Activated CD8-positive, alpha-beta memory T cell treated with anti-CD3 and anti-CD28 coated beads, Interleukin-2, amount 10 ng/mL, durations not matched to agents 7 days and 5 days (primary cell): ENCODE data around the gene IGSF10. TPM values are rescaled to one million over a fixed set of nuclear protein-coding genes. Genes with fewer than 3 reads are reported as not detected.
"Not testable (repeated sequence)": the region's sequence is repeated elsewhere in the genome, so short reads cannot be mapped to it uniquely, and the experiment has no call there.

Source experiments
- ATAC-seq: fragments of 150-1000 bp; cut with Tn5 transposase; one replicate; pipeline ENCODE4 v1.10.0; 2021; ENCODE audit warnings: moderate library complexity
- CTCF ChIA-PET: fragments of 350-600 bp; sonication (Branson Sonifier 250); formaldehyde crosslinking; loops from one replicate; lab custom pipeline; 2021; ENCODE audit warnings: antibody characterized with exemption; lab: Charles Lee
- DNase-seq: peaks from one replicate; pipeline ENCODE4 v3.0.0-alpha.2; 2020
- H3K27ac Mint-ChIP-seq: one replicate; pipeline ENCODE4 v1.8.0; 2021; ENCODE audit warnings: mild to moderate bottlenecking, mixed read lengths
- H3K27me3 Mint-ChIP-seq: one replicate; pipeline ENCODE4 v1.8.0; 2021; ENCODE audit warnings: mixed read lengths
- H3K36me3 Mint-ChIP-seq: one replicate; pipeline ENCODE4 v1.8.0; 2021; ENCODE audit warnings: mild to moderate bottlenecking, mixed read lengths
- H3K4me1 Mint-ChIP-seq: one replicate; pipeline ENCODE4 v1.8.0; 2021; ENCODE audit warnings: mixed read lengths
- H3K4me3 Mint-ChIP-seq: one replicate; pipeline ENCODE4 v1.8.0; 2021; ENCODE audit warnings: mild to moderate bottlenecking, moderate library complexity, mixed read lengths
- H3K9me3 Mint-ChIP-seq: one replicate; pipeline ENCODE4 v1.8.0; 2022; ENCODE audit warnings: low read depth, mixed read lengths
- total RNA-seq, 2 experiments: library from RNA; stranded (reverse); gene quantifications; one replicate each; pipeline ENCODE4 v1.2.3, GENCODE V29; 2021

Gene IGSF10, protein sequence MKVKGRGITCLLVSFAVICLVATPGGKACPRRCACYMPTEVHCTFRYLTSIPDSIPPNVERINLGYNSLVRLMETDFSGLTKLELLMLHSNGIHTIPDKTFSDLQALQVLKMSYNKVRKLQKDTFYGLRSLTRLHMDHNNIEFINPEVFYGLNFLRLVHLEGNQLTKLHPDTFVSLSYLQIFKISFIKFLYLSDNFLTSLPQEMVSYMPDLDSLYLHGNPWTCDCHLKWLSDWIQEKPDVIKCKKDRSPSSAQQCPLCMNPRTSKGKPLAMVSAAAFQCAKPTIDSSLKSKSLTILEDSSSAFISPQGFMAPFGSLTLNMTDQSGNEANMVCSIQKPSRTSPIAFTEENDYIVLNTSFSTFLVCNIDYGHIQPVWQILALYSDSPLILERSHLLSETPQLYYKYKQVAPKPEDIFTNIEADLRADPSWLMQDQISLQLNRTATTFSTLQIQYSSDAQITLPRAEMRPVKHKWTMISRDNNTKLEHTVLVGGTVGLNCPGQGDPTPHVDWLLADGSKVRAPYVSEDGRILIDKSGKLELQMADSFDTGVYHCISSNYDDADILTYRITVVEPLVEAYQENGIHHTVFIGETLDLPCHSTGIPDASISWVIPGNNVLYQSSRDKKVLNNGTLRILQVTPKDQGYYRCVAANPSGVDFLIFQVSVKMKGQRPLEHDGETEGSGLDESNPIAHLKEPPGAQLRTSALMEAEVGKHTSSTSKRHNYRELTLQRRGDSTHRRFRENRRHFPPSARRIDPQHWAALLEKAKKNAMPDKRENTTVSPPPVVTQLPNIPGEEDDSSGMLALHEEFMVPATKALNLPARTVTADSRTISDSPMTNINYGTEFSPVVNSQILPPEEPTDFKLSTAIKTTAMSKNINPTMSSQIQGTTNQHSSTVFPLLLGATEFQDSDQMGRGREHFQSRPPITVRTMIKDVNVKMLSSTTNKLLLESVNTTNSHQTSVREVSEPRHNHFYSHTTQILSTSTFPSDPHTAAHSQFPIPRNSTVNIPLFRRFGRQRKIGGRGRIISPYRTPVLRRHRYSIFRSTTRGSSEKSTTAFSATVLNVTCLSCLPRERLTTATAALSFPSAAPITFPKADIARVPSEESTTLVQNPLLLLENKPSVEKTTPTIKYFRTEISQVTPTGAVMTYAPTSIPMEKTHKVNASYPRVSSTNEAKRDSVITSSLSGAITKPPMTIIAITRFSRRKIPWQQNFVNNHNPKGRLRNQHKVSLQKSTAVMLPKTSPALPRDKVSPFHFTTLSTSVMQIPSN (N-terminal part only)
- not detected for total RNA-seq

DNA sequence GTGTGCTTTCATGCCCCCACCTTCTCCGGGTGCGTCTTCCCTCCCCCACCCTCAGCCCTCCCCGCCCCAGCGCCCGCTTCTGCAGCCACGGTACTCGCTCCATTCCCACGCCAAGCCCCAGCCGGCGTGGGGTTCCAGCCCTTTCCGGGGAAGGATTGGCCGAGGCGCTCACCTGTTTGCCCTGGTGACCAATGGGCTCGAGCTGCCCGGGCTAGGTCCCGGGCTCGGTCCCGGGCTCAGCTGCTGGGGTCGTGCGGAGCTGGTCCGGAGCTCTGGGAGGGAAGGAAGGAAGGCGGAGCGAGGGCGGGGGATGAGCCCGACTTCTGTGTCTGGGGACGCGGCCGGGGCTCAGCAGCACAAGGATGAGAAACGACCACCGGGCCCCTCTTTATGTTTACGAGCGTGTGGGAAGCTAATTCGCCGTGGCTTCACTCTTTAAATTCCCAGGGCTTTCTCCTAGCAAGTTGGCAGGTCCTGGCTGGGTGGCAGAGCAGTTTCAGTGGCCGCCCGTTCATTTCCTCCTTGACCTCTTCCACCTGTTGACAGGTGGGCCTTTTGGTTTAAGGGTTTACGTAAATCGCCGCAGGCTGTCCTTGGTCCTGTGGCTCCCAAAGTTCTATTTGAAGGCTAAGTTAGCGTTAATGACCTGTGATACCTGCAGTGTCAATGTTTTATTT, at the start of gene IGSF10:
IGSF10 (minus strand) TSS at position 288 of the 677 bp plus-strand sequence. CDS start 2,352 bp downstream, outside the sequence.
- H3K9me3 Mint-ChIP-seq, result no peaks in the 10 kb centered on the region

DNA sequence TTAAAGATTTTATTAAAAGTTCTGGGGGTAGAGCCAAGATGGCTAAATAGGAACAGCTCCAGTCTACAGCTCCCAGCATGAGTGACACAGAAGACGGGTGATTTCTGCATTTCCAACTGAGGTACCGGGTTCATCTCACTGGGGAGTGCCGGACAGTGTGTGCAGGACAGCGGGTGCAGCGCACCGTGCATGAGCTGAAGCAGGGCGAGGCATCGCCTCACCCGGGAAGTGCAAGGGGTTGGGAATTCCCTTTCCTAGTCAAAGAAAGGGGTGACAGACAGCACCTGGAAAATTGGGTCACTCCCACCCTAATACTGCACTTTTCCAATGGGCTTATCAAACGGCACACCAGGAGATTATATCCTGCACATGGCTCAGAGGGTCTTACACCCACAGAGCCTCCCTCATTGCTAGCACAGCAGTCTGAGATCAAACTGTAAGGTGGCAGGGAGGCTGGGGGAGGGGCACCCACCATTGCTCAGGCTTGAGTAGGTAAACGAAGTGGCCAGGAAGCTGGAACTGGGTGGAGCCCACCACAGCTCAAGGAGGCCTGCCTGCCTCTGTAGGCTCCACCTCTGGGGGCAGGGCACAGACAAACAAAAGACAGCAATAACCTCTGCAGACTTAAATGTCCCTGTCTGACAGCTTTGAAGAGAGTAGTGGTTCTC, 48.7 kb upstream of the IGSF10 start:
- H3K4me1 Mint-ChIP-seq, DNase-seq, ATAC-seq, H3K27me3 Mint-ChIP-seq, H3K9me3 Mint-ChIP-seq, H3K27ac Mint-ChIP-seq, H3K36me3 Mint-ChIP-seq, CTCF ChIA-PET, H3K4me3 Mint-ChIP-seq: not testable (repeated sequence)

More for the DNA sequence above, at the start of gene IGSF10:
- H3K27ac Mint-ChIP-seq, result no peak within 1 kb of the TSS
- H3K4me3 Mint-ChIP-seq, result no peak within 1 kb of the TSS
- ATAC-seq (no peak), DNase-seq (no peak)
- H3K4me1 Mint-ChIP-seq, result peaks cover 4% of the 10 kb centered on the region
- H3K27me3 Mint-ChIP-seq, result peaks cover 57% of the 10 kb centered on the region
- H3K36me3 Mint-ChIP-seq, result no peaks in the 10 kb centered on the region
- CTCF ChIA-PET, result interaction anchor here (1.3 kb wide), 1 partner anchor 27 kb away, joined by 3 read pairs; no protein-coding TSS in a partner anchor

DNA sequence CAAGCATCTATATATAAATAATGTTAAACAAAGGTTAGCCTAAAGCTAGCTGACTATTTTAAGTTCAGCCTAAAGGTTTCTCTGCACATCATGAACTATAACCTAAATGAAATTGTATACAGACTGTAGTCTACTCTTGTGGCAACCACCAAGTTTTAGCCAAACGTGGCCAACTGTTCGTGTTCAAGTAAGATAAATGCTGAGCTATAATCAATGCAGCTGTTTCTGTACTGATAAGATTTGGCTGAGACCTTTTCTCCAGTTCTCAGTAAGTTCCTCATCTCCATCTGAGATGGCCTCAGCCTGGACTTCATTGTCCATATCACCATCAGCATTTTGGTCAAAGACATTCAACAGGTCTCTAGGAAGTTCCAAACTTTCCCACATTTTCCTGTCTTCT, 43.7 kb upstream of the IGSF10 start:
- Mint-ChIP-seq H3K27ac (no peak overlapping the region), H3K4me3 (no peak overlapping the region), H3K27me3 (peaks cover 5% of the 10 kb centered on the region), H3K9me3 (no peaks in the 10 kb centered on the region), H3K4me1 (no peaks in the 10 kb centered on the region), H3K36me3 (no peaks in the 10 kb centered on the region)
- CTCF ChIA-PET, result no interaction called here
- DNase-seq (no peak), ATAC-seq (no peak)

DNA sequence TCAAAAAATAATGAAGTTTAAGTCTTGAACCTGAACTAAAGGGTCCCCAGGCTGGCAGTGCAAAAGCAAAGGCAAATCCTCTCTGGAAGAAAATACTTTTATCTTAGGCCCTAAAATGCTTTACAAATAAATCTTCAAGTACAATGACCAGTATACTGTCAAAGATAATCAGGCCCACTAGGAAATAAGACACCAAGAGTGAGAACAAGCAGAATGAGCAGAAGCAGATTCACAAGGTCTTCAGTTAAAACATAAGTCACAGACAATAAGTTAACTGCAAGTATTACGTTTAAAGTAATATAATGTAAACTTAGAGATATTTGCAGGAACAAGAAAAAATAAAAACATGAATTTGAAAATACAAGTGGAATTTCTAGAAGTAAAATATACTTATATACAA, 42.2 kb upstream of the IGSF10 start:
- Mint-ChIP-seq H3K36me3 (no peaks in the 10 kb centered on the region), H3K27me3 (peaks cover 6% of the 10 kb centered on the region), H3K4me3 (no peak overlapping the region), H3K9me3 (no peaks in the 10 kb centered on the region), H3K4me1 (no peaks in the 10 kb centered on the region), H3K27ac (no peak overlapping the region)
- no peak for ATAC-seq
- CTCF ChIA-PET, result no interaction called here
- DNase-seq, result no peak

DNA sequence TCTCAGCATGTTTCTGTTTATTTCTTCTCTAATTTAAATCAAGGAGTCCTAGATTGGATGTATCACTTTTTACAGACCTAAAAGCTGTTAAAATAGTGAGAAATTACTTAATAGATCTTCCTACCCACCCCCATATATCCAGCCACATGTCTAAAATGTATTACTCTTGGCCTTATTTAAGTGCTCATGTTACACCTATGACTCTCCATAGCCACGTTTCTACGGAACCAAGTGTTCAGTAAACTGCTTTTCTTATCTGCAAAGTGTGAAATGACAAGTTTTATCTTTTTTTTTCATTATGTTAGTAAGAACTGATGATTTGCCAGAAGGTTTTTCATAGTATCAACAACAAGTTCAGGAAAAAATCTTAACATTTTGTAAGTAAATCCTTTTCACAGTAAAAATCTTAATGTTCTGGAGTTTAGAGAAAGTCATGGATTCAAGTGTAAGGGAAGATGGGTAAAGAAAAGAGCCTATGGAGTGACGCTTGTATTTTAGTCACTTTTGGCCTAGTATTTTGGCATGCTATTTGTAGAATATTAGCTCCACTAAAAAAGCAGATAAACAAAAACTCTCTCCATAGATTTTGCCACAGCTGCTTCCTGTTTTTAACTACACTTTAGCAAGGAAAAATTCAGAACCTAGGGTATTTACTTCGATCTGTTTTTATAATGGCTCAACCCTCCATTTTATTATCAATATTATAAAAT, 41.2 kb upstream of the IGSF10 start:
- ATAC-seq (no peak), DNase-seq (no peak)
- H3K9me3 Mint-ChIP-seq, result no peaks in the 10 kb centered on the region
- no peak overlapping the region for H3K4me3 Mint-ChIP-seq
- peaks cover 8% of the 10 kb centered on the region for H3K27me3 Mint-ChIP-seq
- no peak overlapping the region for H3K27ac Mint-ChIP-seq
- no peaks in the 10 kb centered on the region for H3K36me3 Mint-ChIP-seq
- CTCF ChIA-PET, result no interaction called here
- H3K4me1 Mint-ChIP-seq, result no peaks in the 10 kb centered on the region

DNA sequence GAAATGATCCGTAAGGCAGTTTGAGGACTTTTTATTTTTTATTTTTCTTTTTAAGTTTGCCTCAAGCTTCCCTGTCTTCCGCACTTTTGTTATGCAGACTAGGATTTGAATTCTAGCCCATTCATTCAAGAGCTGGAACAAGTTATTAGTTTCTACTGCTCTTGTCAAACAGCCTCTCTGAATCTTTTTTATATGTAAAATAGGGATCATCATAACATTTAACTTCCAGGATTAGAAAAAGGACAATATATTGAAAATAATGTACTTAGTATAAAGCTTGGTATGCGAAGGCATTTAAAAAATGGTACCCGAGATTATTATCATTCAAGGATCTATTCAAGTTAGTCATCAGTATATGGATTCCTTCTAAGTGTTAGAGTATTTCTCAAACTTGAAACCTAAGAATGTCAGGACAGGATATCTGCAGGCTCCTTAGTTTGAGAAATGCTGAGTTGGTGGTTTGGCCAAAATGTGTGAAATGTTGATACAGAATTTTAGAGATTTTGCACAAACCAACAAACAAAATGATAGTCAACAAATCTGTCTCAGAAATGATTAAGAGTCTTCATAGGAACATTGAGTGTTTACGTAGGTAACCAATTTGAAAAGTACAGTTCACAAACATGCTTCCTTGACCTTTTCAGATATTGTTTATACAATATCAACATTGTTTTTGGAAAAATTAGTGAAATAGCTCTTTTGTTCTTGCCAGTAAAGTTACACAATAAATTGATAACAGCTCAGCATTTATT, 40.5 kb upstream of the IGSF10 start:
- ATAC-seq, result no peak
- no peak for DNase-seq
- H3K4me1 Mint-ChIP-seq, result no peaks in the 10 kb centered on the region
- H3K36me3 Mint-ChIP-seq, result no peaks in the 10 kb centered on the region
- CTCF ChIA-PET, result no interaction called here
- H3K27ac Mint-ChIP-seq, result no peak overlapping the region
- peaks cover 8% of the 10 kb centered on the region for H3K27me3 Mint-ChIP-seq
- no peak overlapping the region for H3K4me3 Mint-ChIP-seq
- no peaks in the 10 kb centered on the region for H3K9me3 Mint-ChIP-seq

DNA sequence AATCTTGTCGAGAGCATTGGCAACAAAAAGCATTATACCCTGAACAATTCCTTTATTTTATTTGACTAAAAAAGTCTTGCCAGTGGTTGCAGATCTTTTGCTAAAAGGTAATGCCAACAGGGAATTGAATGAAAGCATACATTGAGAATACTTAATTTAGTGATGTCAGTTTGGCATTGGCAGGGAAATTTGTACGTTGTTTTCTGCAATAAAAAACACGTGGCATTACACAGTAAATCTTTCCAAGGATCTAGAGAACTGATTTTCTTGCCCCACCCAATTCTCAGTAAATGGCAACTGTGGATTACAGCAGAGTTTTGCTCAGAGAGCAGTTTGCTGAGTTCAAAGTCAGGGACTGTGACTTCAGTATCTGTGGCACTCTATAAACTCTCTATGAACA, 38.3 kb upstream of the IGSF10 start:
- DNase-seq (no peak), ATAC-seq (no peak)
- H3K9me3 Mint-ChIP-seq, result no peaks in the 10 kb centered on the region
- no peaks in the 10 kb centered on the region for H3K36me3 Mint-ChIP-seq
- no peaks in the 10 kb centered on the region for H3K4me1 Mint-ChIP-seq
- no peak overlapping the region for H3K27ac Mint-ChIP-seq
- peaks cover 13% of the 10 kb centered on the region for H3K27me3 Mint-ChIP-seq
- H3K4me3 Mint-ChIP-seq, result no peak overlapping the region
- CTCF ChIA-PET, result no interaction called here

DNA sequence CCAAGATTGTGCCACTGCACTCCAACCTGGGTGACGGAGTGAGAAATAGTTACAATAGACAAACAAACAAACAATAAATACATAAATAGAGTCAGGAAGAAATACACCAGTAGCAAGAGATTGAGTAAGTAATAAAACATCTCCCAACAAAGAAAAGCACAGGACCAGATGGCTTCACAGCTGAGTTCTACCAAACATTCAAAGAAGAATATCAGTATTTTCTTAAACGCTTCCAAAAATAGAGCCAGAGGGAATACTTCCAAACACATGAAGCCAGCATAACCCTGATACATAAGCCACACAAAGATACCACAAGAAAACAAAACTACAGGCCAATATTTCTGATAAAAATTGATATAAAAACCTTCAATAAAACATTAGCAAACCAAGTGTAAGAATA, 30.7 kb upstream of the IGSF10 start:
- ATAC-seq, result no peak
- H3K4me3 Mint-ChIP-seq, result no peak overlapping the region
- no peaks in the 10 kb centered on the region for H3K36me3 Mint-ChIP-seq
- no peaks in the 10 kb centered on the region for H3K9me3 Mint-ChIP-seq
- H3K4me1 Mint-ChIP-seq, result no peaks in the 10 kb centered on the region
- H3K27me3 Mint-ChIP-seq, result peaks cover 9% of the 10 kb centered on the region
- H3K27ac Mint-ChIP-seq, result no peak overlapping the region
- no peak for DNase-seq
- CTCF ChIA-PET, result no interaction called here

DNA sequence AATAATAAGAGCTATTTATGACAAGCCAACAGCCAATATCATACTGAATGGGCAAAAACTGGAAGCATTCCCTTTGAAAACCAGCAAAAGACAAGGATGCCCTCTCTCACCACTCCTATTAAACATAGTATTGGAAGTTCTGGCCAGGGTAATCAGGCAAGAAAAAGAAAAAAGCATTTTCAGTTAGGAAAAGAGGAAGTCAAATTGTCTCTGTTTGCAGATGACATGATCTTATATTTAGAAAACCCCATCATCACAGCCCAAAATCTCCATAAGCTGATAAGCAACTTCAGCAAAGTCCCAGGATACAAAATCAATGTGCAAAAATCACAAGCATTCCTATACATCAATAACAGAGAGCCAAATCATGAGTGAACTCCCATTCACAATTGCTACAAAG, 27.0 kb upstream of the IGSF10 start:
- ATAC-seq, DNase-seq, H3K9me3 Mint-ChIP-seq, H3K27ac Mint-ChIP-seq, CTCF ChIA-PET, H3K27me3 Mint-ChIP-seq, H3K4me3 Mint-ChIP-seq, H3K4me1 Mint-ChIP-seq, H3K36me3 Mint-ChIP-seq: not testable (repeated sequence)

DNA sequence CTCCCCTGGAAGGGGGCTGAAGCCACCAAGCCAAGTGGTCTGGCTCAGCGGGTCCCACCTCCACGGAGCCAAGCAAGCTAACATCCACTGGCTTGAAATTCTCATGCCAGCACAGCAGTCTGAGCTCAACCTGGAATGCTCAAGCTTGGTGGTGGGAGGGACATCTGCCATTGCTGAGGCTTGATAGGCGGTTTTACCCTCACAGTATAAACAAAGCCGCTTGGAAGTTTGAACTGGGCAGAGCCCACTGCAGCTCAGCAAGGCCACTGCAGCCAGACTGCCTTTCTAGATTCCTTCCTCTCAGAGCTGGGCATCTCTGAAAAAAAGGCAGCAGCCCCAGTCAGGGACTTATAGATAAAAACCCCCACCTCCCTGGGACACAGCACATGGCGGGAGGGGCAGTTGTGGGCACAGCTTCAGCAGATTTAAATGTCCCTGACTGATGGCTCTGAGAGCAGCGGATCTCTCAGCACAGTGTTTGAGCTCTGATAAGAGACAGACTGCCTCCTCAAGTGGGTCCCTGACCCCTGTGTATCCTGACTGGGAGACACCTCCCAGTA, 23.2 kb upstream of the IGSF10 start:
- ATAC-seq, result no peak
- CTCF ChIA-PET, result no interaction called here

DNA sequence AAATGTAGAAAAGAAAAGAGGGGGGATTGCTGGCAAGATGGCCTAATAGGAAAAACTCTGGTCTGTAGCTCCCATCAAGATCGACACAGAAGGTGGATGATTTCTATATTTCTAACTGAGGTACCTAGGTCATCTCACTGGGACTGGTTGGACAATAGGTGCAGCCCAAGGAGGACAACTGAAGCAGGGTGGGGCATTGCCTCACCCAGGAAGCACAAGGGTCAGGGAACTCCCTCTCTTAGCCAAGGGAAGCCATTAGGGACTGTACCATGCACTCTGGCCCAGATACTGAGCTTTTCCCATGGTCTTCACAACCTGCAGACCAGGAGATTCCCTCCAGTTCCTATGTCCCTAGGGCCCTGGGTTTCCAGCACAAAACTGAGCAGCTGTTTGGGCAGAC, 22.6 kb upstream of the IGSF10 start:
- CTCF ChIA-PET, result no interaction called here
- H3K27me3 Mint-ChIP-seq, result peaks cover 6% of the 10 kb centered on the region
- no peak overlapping the region for H3K4me3 Mint-ChIP-seq
- H3K4me1 Mint-ChIP-seq, result no peaks in the 10 kb centered on the region
- no peaks in the 10 kb centered on the region for H3K36me3 Mint-ChIP-seq
- H3K9me3 Mint-ChIP-seq, result no peaks in the 10 kb centered on the region
- ATAC-seq, result no peak
- DNase-seq, result no peak
- no peak overlapping the region for H3K27ac Mint-ChIP-seq

More for the DNA sequence above, 23.2 kb upstream of the IGSF10 start:
- Mint-ChIP-seq H3K9me3 (no peaks in the 10 kb centered on the region), H3K27ac (no peak overlapping the region), H3K4me3 (no peak overlapping the region), H3K4me1 (no peaks in the 10 kb centered on the region), H3K27me3 (peaks cover 2% of the 10 kb centered on the region), H3K36me3 (no peaks in the 10 kb centered on the region)
- DNase-seq, result no peak
